SK-N-SH (cell line): ENCODE measurements around the gene SFT2D1.

ENCODE experiments used
- FOXM1 ChIP-seq: IDR thresholded peaks from 2 replicates; pipeline ENCODE4 v1.4.0; 2012; ENCODE audit warnings: low read depth, mild to moderate bottlenecking
- JUND ChIP-seq: IDR thresholded peaks from 2 replicates; pipeline ENCODE4 v1.4.0; 2012
- SIN3A ChIP-seq: IDR thresholded peaks from 2 replicates; pipeline ENCODE4 v1.6.1; 2012; ENCODE audit warnings: low read depth, mild to moderate bottlenecking, low read length, moderate library complexity, borderline replicate concordance
- TEAD4 ChIP-seq: IDR thresholded peaks from 2 replicates; pipeline ENCODE4 v1.4.0; 2012; ENCODE audit warnings: mild to moderate bottlenecking, borderline replicate concordance; ENCODE audit not compliant: insufficient read depth
- TF ChIP-seq, protein P1 (sequence below): fragments of 200-600 bp; sonication (generic); IDR thresholded peaks from 2 replicates; pipeline ENCODE4 v1.6.1; 2017; ENCODE audit warnings: antibody characterized with exemption, mild to moderate bottlenecking, moderate library complexity
- TF ChIP-seq, protein P2 (sequence below): IDR thresholded peaks from 2 replicates; pipeline ENCODE4 v1.4.0; 2012; ENCODE audit warnings: low read depth, borderline replicate concordance
- TF ChIP-seq, protein P3 (sequence below): IDR thresholded peaks from 2 replicates; pipeline ENCODE4 v1.4.0; 2012; ENCODE audit warnings: low read depth

DNA sequence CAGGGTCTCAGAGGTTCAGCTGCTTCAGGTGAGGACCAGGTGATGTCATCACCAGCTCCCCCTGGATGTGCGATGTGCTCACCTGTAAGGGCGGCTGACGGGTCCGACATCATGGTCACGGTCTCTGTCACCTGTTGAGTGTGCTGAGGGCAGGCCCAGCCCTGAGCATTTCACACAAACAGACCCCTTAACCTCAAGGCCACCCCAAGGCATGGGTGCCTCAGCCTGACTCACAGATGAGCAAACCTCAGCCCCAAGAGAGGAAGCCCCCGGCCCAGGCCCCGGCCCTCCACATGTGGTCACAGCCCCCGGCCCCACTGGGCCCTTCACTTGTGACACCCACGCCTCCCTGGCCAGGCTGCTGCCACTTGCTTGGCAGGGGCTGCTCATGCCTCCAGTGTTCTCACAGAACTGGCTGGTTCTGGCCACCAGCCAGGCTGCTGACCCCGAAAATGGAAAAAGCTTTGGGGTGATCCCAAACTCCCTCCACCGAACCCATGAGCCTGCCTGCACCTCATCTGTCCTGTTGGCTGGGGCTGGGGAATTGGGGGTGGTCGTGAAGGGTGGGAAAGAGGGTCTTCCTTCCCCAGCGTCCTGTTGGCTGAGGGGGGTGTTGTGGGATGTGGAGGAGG is 67.5 kb downstream of the SFT2D1 start:
- TF ChIP-seq, protein P1, sequence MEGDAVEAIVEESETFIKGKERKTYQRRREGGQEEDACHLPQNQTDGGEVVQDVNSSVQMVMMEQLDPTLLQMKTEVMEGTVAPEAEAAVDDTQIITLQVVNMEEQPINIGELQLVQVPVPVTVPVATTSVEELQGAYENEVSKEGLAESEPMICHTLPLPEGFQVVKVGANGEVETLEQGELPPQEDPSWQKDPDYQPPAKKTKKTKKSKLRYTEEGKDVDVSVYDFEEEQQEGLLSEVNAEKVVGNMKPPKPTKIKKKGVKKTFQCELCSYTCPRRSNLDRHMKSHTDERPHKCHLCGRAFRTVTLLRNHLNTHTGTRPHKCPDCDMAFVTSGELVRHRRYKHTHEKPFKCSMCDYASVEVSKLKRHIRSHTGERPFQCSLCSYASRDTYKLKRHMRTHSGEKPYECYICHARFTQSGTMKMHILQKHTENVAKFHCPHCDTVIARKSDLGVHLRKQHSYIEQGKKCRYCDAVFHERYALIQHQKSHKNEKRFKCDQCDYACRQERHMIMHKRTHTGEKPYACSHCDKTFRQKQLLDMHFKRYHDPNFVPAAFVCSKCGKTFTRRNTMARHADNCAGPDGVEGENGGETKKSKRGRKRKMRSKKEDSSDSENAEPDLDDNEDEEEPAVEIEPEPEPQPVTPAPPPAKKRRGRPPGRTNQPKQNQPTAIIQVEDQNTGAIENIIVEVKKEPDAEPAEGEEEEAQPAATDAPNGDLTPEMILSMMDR: no peak
- TF ChIP-seq TEAD4 (no peak), FOXM1 (no peak), SIN3A (no peak), JUND (no peak)
- TF ChIP-seq, protein P2, sequence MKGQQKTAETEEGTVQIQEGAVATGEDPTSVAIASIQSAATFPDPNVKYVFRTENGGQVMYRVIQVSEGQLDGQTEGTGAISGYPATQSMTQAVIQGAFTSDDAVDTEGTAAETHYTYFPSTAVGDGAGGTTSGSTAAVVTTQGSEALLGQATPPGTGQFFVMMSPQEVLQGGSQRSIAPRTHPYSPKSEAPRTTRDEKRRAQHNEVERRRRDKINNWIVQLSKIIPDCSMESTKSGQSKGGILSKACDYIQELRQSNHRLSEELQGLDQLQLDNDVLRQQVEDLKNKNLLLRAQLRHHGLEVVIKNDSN: no peak
- TF ChIP-seq, protein P3, sequence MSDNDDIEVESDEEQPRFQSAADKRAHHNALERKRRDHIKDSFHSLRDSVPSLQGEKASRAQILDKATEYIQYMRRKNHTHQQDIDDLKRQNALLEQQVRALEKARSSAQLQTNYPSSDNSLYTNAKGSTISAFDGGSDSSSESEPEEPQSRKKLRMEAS: no peak
